T-helper 22 cell (primary cell): ENCODE data around the gene RAB18.
"Not testable (repeated sequence)": the region's sequence is repeated elsewhere in the genome, so short reads cannot be mapped to it uniquely, and the experiment has no call there.

Experiments used
- DNase-seq: peaks from one replicate; pipeline ENCODE4 v3.0.0-alpha.2; 2020; ENCODE audit warnings: low read depth

The RAB18 gene

DNA sequence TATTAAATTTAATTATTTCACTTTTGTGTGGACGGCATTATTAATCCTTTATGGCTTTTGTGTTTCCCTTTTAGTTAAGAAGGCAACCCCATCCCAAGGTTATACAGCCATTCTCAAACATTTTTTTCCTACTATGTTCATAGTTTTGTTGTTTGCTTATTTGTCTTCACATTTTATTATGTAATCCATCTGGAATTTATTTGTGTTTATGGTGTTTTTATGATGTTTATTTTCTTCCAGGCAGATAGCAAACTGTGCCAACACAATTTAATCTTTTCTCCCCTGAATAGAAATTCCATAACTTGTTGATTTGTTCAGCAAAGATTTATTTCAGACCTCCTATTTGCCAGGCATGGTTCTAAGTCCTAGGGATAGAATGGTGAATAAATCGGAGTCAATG, 42.9 kb downstream of the RAB18 start:
- no peak for DNase-seq

DNA sequence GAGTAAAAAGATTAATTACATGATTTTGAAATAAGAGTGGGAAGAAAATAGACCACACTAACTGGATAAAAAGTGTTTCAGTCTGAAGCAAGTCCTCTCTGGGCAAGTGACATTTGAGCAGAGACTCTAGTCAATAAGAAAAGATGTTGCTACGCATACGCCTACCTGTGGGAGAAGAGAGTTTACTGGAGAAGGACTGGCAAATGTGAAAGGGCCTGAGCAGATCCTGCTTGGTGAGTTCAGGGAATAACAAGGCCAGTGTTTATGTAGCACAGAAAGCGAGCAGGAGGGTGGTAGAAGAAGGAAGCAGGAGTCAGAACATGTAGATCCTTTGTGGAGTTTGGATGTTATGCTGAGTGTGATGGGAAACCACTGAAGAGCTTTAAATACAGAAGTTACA, 43.4 kb downstream of the RAB18 start:
- DNase-seq = no peak

- DNase-seq = no peak
Observed at GRCh38 chr10:27550823-27551222, 46.7 kb downstream of the RAB18 start.

- no peak for DNase-seq
Observed at GRCh38 chr10:27558612-27559020, 54.5 kb downstream of the RAB18 start.

GRCh38 chr10:27561334-27561733, 57.2 kb downstream of the RAB18 start:
- no peak for DNase-seq

GRCh38 chr10:27564398-27564797, 60.3 kb downstream of the RAB18 start:
- no peak for DNase-seq

- DNase-seq = no peak
Observed at GRCh38 chr10:27564880-27565279, 60.8 kb downstream of the RAB18 start.

DNA sequence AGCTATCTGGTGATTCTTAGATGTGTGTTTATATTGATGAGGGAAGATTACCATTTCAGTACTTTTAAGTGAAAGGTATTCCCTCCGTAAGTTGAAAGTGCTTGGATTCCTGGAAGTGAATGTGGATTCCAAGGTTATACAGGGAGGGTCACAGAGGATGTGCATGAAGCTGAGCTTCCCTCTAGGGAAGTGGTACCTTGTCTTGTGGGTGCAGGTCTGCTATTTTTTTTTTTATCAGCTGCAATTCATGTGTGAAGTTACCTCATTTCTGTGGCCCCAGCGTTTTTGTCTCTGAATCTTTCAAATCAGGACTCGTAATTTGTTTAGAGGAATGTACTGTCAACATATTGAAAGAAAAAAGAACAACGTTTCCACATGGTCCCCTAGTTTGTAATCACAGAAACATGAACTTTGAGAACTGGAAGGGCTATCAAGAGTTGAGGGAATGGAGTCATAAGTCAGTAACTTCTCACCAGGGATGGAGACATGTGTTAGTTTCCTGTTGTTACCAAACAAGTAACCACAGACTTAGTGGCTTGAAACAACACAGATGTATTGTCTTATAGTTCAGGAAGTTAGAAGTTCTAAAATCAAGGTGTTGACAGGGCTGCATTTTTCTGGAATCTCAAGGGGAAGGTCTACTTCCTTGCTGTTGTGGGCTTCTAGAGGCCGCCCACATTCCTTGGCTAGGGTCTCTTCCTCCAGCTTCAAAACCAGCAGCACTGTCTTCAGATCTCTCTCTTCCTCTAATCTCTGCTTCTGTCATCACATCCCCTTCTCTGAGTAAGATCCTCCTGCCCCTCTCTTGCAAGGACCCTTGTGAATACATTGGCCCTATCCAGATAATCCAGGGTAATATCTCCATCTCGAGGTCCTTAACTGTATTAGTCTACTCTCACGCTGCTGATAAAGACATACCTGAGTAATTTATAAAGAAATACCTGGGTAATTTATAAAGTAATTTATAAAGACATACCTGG, 64.4 kb downstream of the RAB18 start:
- no peak for DNase-seq

DNA sequence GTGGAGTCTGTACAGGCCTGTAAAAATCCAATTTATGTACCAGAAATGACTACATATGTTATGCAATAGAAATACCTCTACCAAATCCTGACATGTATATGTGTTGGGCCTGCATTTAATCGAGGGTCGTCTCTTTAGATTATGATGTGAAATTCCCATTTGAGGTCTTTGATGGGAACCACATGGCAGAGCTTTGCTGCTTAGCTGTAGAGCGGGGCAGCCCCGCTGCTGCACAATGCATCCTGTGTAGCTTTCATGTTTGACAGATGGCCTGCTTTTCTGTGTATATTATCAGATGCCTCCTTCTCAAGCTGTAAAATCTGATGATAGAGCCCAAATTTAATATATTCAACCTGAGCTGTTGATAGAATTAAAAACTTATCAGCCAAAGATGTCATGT, 65.8 kb downstream of the RAB18 start:
- no peak for DNase-seq

- DNase-seq = not testable (repeated sequence)
Observed at GRCh38 chr10:27577038-27577437, 72.9 kb downstream of the RAB18 start.

- no peak for DNase-seq
Observed at GRCh38 chr10:27578316-27578715, 74.2 kb downstream of the RAB18 start.

GRCh38 chr10:27581225-27581624, 77.1 kb downstream of the RAB18 start:
- no peak for DNase-seq

DNA sequence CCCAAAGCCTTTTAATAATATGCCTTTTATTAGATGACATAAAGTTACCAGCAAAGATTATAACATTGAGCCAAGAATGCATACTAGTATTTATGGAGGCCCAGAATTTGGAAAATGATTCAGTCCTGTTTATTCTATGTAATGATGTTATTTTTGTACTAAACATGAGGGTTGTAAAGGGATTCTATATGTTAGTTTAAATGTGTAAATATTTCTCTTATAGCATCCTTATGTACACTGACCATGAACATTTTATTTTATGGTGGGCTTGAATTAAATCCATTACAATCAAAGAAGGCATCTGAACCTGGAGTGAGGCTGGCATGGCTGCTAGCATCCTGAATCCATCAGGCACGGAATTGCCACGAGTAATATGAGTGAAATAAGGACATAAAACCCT, 80.2 kb downstream of the RAB18 start:
- DNase-seq = no peak
